ENCODE measurements around the gene FAM149B1. TPM values are rescaled to one million over a fixed set of nuclear protein-coding genes. Genes with fewer than 3 reads are reported as not detected.

FAM149B1 gene
- total and polyA plus RNA-seq, 2 of the 13 experiments (the other 11 are each of a cell fraction or from before 2014, with no cell fraction given): 9.3 to 16.8 TPM

DNA sequence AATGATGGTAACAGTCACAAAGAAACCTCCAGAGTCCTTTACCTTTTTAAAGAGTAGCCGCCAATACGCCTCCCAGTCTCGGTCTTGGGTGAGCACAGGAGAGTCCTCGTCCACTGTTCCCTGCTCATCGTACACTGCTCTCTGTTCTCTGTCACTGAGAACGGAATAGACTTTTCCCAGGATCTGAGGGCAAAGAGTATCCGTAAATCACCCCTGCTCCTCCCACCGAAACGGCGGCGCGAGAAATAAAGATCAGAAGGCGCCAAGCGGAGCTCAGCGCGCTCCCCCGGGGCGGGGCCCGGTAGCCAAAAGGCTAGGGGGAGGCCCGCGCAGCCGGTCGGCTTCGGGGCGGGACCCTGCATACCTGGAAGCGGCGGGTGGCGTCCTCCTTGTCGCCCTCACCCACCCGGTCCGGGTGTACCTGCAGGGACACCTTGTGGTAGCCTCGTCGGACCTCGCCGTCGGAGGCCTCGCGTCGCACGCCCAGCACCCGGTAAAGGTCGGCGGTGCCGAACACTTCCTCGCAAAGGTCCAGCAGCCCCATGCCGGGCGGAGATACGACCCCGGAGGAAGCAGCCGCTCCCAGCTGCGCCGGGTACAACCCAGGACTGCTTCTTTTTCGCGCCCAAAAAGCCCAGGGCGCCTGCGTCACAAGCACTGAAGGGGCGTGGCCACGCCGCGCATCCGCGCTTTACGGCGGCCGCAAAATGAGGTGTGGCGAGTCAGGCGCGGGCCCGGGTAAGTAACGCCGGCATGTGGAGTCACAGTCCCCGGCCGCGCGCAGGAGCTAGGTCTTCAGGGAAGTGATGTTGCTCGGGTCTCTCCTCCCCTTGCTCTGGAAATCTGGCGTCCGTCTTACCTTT, 79.0 kb downstream of the FAM149B1 start, which contains the start of gene DNAJC9 (continued):
- TF ChIP-seq EHMT2 (IDR thresholded peaks at IDR 0.05; ENCODE audit: borderline replicate concordance, low read depth, low read length): no peak
- TF ChIP-seq ZNF225 (CRISPR knock-in tag; IDR thresholded peaks at IDR 0.05): peak; percentile 95
- no peak for TF ChIP-seq STAT5B (CRISPR knock-in tag; IDR thresholded peaks at IDR 0.05)
- TF ChIP-seq ZFX (CRISPR knock-in tag; IDR thresholded peaks at IDR 0.05; ENCODE audit: low read depth): peak; percentile 76
- peak; percentile 36 for TF ChIP-seq NFYB (CRISPR knock-in tag; IDR thresholded peaks at IDR 0.05)
- peak; percentile 58; the same call in 1 of the 2 replicates for TF ChIP-seq RNF2 (conservative IDR thresholded peaks at IDR 0.05; ENCODE audit: low read depth)
- no peak for TF ChIP-seq ZNF446 (CRISPR knock-in tag; IDR thresholded peaks at IDR 0.05)
- TF ChIP-seq ZNF780A (CRISPR knock-in tag; IDR thresholded peaks at IDR 0.05): no peak
- no peak; the same call in 1 of the 2 replicates for TF ChIP-seq PBX3 (CRISPR knock-in tag; IDR thresholded peaks at IDR 0.05; ENCODE audit: borderline replicate concordance)
- TF ChIP-seq ZNF362 (CRISPR knock-in tag; IDR thresholded peaks at IDR 0.05; ENCODE audit: borderline replicate concordance): peak; percentile 58; the same call in 1 of the 2 replicates
- peak; percentile 26 for TF ChIP-seq ONECUT2 (CRISPR knock-in tag; IDR thresholded peaks at IDR 0.05)
- peak; percentile 85; the same call in 1 of the 2 replicates for TF ChIP-seq MXD3 (CRISPR knock-in tag; IDR thresholded peaks at IDR 0.05)
- TF ChIP-seq, protein P1, sequence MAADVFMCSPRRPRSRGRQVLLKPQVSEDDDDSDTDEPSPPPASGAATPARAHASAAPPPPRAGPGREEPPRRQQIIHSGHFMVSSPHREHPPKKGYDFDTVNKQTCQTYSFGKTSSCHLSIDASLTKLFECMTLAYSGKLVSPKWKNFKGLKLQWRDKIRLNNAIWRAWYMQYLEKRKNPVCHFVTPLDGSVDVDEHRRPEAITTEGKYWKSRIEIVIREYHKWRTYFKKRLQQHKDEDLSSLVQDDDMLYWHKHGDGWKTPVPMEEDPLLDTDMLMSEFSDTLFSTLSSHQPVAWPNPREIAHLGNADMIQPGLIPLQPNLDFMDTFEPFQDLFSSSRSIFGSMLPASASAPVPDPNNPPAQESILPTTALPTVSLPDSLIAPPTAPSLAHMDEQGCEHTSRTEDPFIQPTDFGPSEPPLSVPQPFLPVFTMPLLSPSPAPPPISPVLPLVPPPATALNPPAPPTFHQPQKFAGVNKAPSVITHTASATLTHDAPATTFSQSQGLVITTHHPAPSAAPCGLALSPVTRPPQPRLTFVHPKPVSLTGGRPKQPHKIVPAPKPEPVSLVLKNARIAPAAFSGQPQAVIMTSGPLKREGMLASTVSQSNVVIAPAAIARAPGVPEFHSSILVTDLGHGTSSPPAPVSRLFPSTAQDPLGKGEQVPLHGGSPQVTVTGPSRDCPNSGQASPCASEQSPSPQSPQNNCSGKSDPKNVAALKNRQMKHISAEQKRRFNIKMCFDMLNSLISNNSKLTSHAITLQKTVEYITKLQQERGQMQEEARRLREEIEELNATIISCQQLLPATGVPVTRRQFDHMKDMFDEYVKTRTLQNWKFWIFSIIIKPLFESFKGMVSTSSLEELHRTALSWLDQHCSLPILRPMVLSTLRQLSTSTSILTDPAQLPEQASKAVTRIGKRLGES (CRISPR knock-in tag; IDR thresholded peaks at IDR 0.05; ENCODE audit: borderline replicate concordance): no peak
- TF ChIP-seq ZNF44 (CRISPR knock-in tag; IDR thresholded peaks at IDR 0.05): peak; percentile 92; the same call in 1 of the 2 replicates
- TF ChIP-seq ZNF572 (CRISPR knock-in tag; IDR thresholded peaks at IDR 0.05): 0 out of 2 replicates have a peak, but pooled peaks have one; percentile 26
- TF ChIP-seq TRIM24 (CRISPR knock-in tag; IDR thresholded peaks at IDR 0.05): no peak
- peak; percentile 95; the same call in 1 of the 2 replicates for TF ChIP-seq ZNF235 (CRISPR knock-in tag; IDR thresholded peaks at IDR 0.05; ENCODE audit: borderline replicate concordance)
- TF ChIP-seq, protein P2, sequence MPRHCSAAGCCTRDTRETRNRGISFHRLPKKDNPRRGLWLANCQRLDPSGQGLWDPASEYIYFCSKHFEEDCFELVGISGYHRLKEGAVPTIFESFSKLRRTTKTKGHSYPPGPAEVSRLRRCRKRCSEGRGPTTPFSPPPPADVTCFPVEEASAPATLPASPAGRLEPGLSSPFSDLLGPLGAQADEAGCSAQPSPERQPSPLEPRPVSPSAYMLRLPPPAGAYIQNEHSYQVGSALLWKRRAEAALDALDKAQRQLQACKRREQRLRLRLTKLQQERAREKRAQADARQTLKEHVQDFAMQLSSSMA (CRISPR knock-in tag; IDR thresholded peaks at IDR 0.05): peak; percentile 84; the same call in 1 of the 2 replicates
- TF ChIP-seq DBP (CRISPR knock-in tag; IDR thresholded peaks at IDR 0.05; ENCODE audit: not compliant biosample characterization): no peak
- no peak for TF ChIP-seq PAF1 (CRISPR knock-in tag; IDR thresholded peaks at IDR 0.05)
- TF ChIP-seq PHF5A (CRISPR knock-in tag; IDR thresholded peaks at IDR 0.05; ENCODE audit: low read depth, unreplicated experiment): peak; percentile 40
- peak; percentile 27; the same call in 1 of the 2 replicates for TF ChIP-seq STAG1 (CRISPR knock-in tag; IDR thresholded peaks at IDR 0.05)

Measured in HepG2 (cell line).